ENCODE results near the gene CSNK1A1. TPM values are rescaled to one million over a fixed set of nuclear protein-coding genes. Genes with fewer than 3 reads are reported as not detected.
"Not testable (repeated sequence)": the region's sequence is repeated elsewhere in the genome, so short reads cannot be mapped to it uniquely, and the experiment has no call there.

Gene CSNK1A1
- total RNA-seq, 1 donor from 2014 or later: 133 TPM

DNA sequence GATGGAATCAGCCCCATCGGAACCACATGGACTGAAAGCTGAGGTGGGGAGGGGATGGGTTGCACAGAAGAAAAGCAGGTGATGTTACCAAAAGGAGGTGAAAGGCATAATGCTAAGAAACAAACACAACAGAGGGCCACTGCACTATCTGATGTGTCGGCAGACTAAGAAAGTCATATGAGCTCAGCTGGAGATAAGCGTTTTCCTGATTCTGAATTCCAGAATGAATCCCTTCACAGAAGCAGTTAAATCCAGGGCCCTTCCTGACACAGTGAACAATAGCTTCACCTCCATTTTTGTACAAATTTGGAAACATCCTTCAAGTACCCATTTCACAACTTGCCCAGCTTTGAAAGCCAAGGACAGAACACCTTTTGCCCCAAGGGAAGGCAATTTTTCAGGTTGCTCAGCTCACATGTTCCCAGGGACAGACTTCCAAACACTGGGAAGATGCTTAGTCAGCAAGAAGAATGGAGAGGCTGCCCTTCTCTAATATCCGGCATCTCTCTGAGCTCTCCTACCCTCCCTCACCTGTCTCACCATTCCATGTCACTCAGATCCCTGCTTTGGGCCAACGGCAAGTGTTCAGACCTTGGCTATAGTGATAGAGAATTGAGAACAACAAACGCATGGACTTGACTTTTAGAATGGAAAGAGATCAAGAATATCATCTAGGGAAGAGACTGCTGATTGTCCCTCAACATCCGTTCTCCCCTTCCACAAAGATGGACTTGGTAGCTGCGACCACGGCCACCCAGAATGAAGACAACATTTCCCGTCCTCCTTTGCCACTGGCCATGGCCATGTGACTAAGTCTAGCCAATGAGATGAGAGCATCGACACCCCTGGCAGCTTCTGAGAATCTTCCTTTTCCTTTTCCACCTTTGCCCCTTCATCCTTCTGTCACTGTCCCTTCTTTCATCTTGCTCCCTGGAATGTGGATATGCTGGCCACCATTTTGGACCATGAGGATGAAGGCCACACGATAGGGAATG, 103.6 kb downstream of the CSNK1A1 start:
- ATAC-seq (ENCODE audit: low read depth) (no peak), DNase-seq (no peak)
- intact Hi-C loops (cut with micrococcal nuclease): no loop called here
- Mint-ChIP-seq H3K4me3 (no peak overlapping the region), H3K9me3 (peaks cover 2% of the 10 kb centered on the region), H3K4me1 (no peaks in the 10 kb centered on the region), H3K27ac (no peak overlapping the region), H3K36me3 (ENCODE audit: low read depth) (no peaks in the 10 kb centered on the region), H3K27me3 (no peaks in the 10 kb centered on the region)
- TF ChIP-seq, protein P1, sequence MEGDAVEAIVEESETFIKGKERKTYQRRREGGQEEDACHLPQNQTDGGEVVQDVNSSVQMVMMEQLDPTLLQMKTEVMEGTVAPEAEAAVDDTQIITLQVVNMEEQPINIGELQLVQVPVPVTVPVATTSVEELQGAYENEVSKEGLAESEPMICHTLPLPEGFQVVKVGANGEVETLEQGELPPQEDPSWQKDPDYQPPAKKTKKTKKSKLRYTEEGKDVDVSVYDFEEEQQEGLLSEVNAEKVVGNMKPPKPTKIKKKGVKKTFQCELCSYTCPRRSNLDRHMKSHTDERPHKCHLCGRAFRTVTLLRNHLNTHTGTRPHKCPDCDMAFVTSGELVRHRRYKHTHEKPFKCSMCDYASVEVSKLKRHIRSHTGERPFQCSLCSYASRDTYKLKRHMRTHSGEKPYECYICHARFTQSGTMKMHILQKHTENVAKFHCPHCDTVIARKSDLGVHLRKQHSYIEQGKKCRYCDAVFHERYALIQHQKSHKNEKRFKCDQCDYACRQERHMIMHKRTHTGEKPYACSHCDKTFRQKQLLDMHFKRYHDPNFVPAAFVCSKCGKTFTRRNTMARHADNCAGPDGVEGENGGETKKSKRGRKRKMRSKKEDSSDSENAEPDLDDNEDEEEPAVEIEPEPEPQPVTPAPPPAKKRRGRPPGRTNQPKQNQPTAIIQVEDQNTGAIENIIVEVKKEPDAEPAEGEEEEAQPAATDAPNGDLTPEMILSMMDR (IDR thresholded peaks at IDR 0.05): no peak
- CTCF ChIA-PET: no interaction called here
- POLR2A ChIA-PET: no interaction called here

DNA sequence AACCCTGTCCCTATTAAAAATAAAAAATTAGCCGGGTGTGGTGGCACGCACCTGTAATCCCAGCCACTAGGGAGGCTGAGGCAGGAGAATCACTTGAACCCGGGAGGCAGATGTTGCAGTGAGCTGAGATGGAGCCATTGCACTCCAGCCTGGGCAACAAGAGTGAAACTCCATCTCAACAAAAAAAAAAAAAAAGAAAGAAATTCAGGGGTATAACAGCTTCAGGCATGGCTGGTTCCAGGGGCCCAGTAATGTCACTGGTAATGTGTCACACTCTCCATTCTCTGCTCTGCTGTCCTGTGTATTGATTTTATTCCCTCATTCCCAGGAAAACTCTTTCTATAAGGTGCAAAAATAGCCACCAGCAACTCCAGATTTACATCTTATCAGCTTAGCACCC, 104.4 kb downstream of the CSNK1A1 start:
- intact Hi-C loops (cut with micrococcal nuclease); ATAC-seq (ENCODE audit: low read depth); H3K27me3 Mint-ChIP-seq; H3K27ac Mint-ChIP-seq; POLR2A ChIA-PET; H3K9me3 Mint-ChIP-seq; H3K4me3 Mint-ChIP-seq; H3K4me1 Mint-ChIP-seq; H3K36me3 Mint-ChIP-seq (ENCODE audit: low read depth); DNase-seq: not testable (repeated sequence)
- CTCF ChIA-PET: interaction anchor here (1.4 kb wide), 1 partner anchor 172 kb away, joined by 3 read pairs; no protein-coding TSS in a partner anchor

- Mint-ChIP-seq H3K27ac (no peak overlapping the region), H3K27me3 (peaks cover 2% of the 10 kb centered on the region), H3K4me1 (peaks cover 1% of the 10 kb centered on the region), H3K9me3 (peaks cover 2% of the 10 kb centered on the region), H3K36me3 (ENCODE audit: low read depth) (no peaks in the 10 kb centered on the region), H3K4me3 (no peak overlapping the region)
- ChIA-PET POLR2A (no interaction called here), CTCF (interaction anchor here (1.4 to 2.1 kb wide), 3 partner anchors 117 to 173 kb away, joined by 3 to 5 read pairs (median 5); no protein-coding TSS in a partner anchor)
- intact Hi-C loops (cut with micrococcal nuclease): no loop called here
- TF ChIP-seq, protein P1 (IDR thresholded peaks at IDR 0.05): no peak
- DNase-seq (no peak), ATAC-seq (ENCODE audit: low read depth) (no peak)
Observed at GRCh38 chr5:149445739-149446369, 105.4 kb downstream of the CSNK1A1 start.

- Mint-ChIP-seq H3K4me1 (peaks cover 1% of the 10 kb centered on the region), H3K9me3 (peaks cover 2% of the 10 kb centered on the region), H3K27ac (no peak overlapping the region), H3K4me3 (no peak overlapping the region), H3K27me3 (peaks cover 2% of the 10 kb centered on the region), H3K36me3 (ENCODE audit: low read depth) (no peaks in the 10 kb centered on the region)
- intact Hi-C loops (cut with micrococcal nuclease): no loop called here
- DNase-seq (no peak), ATAC-seq (ENCODE audit: low read depth) (no peak)
- POLR2A ChIA-PET: no interaction called here
- TF ChIP-seq, protein P1 (IDR thresholded peaks at IDR 0.05): no peak
- CTCF ChIA-PET: interaction anchor here (1.4 to 2.1 kb wide), 2 partner anchors 118 to 119 kb away, joined by 5 read pairs; no protein-coding TSS in a partner anchor
Observed at GRCh38 chr5:149445343-149445738, 105.9 kb downstream of the CSNK1A1 start.

GRCh38 chr5:149444430-149444829, 106.8 kb downstream of the CSNK1A1 start:
- H3K27me3 Mint-ChIP-seq; H3K27ac Mint-ChIP-seq; H3K4me1 Mint-ChIP-seq; H3K4me3 Mint-ChIP-seq; H3K36me3 Mint-ChIP-seq (ENCODE audit: low read depth); H3K9me3 Mint-ChIP-seq; DNase-seq; POLR2A ChIA-PET; ATAC-seq (ENCODE audit: low read depth); intact Hi-C loops (cut with micrococcal nuclease): not testable (repeated sequence)
- CTCF ChIA-PET: interaction anchor here (1.0 to 2.1 kb wide), 4 partner anchors 22 to 124 kb away, joined by 3 to 5 read pairs (median 4); no protein-coding TSS in a partner anchor

DNA sequence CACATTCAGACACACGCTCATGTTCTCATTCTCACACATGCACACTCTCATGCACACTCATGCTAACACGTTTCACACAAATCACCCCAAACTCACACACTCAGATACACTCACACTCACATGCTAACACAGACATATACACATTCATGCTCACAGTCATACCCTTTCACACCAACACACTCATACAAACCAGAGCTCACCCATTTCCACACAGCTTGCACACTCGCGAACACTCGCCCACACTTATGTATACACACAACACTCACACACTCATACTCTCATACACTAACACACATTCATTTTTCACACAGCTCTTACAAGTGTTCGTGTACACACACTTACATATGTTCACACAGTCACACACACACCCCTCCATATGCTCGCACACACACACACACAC, 108.0 kb downstream of the CSNK1A1 start:
- peaks cover 7% of the 10 kb centered on the region for H3K27me3 Mint-ChIP-seq
- POLR2A ChIA-PET: no interaction called here
- peaks cover 2% of the 10 kb centered on the region for H3K9me3 Mint-ChIP-seq
- no peak overlapping the region for H3K27ac Mint-ChIP-seq
- H3K36me3 Mint-ChIP-seq (ENCODE audit: low read depth): no peaks in the 10 kb centered on the region
- no peak for DNase-seq
- H3K4me3 Mint-ChIP-seq: no peak overlapping the region
- TF ChIP-seq, protein P1 (IDR thresholded peaks at IDR 0.05): no peak
- CTCF ChIA-PET: interaction anchor here (1.0 to 3.2 kb wide), 6 partner anchors 11 to 175 kb away, joined by 3 to 14 read pairs (median 4); no protein-coding TSS in a partner anchor
- intact Hi-C loops (cut with micrococcal nuclease): no loop called here
- ATAC-seq (ENCODE audit: low read depth): no peak
- peaks cover 1% of the 10 kb centered on the region for H3K4me1 Mint-ChIP-seq
